GM20000 (cell line): ENCODE results near the gene PPARA.

Experiments
- DNase-seq: peaks from one replicate; pipeline ENCODE4 v3.0.0; 2012; ENCODE audit warnings: low spot score
- CTCF ChIP-seq: IDR thresholded peaks from 2 replicates; pipeline ENCODE4 v1.5.1; 2012; ENCODE audit warnings: mild to moderate bottlenecking, control low read depth; ENCODE audit errors: extremely low read depth, missing control alignments

PPARA gene

GRCh38 chr22:46238541-46238940 is 88.2 kb downstream of the PPARA start:
- no peak for DNase-seq
- TF ChIP-seq CTCF, result no peak

GRCh38 chr22:46239261-46240048 is 89.1 kb downstream of the PPARA start:
- no peak for TF ChIP-seq CTCF
- no peak for DNase-seq

- TF ChIP-seq CTCF, result no peak
- no peak for DNase-seq
Measured at GRCh38 chr22:46240073-46240472, 89.7 kb downstream of the PPARA start.

- TF ChIP-seq CTCF, result no peak
- DNase-seq, result no peak
Measured at GRCh38 chr22:46240506-46240905, 90.2 kb downstream of the PPARA start.

GRCh38 chr22:46240907-46241306 is 90.6 kb downstream of the PPARA start:
- DNase-seq, result no peak
- TF ChIP-seq CTCF, result no peak

- TF ChIP-seq CTCF, result no peak
- DNase-seq, result no peak
Measured at GRCh38 chr22:46241396-46242007, 91.2 kb downstream of the PPARA start.

- no peak for DNase-seq
Measured at GRCh38 chr22:46242076-46242475, 91.8 kb downstream of the PPARA start.

More at GRCh38 chr22:46242076-46242475, 91.8 kb downstream of the PPARA start:
- TF ChIP-seq CTCF, result no peak
